Esophagus mucosa (tissue), 1 donor: Measurements from ENCODE around the gene CCDC7. TPM values are rescaled to one million over a fixed set of nuclear protein-coding genes. Genes with fewer than 3 reads are reported as not detected.
"Not testable (repeated sequence)": the region's sequence is repeated elsewhere in the genome, so short reads cannot be mapped to it uniquely, and the experiment has no call there.

ENCODE experiments used
- ATAC-seq: fragments of 200-7000 bp; cut with Tn5 transposase; one replicate; pipeline ENCODE4 v1.9.1; 2020
- total RNA-seq: library from RNA; stranded (reverse); gene quantifications from one replicate; pipeline ENCODE4 v1.2.4, GENCODE V29; 2023
- donor health status: DM: yes; HTN: yes; CAD: no.

Gene CCDC7
- total RNA-seq, 1 donor from 2014 or later, result 4.2 TPM

DNA sequence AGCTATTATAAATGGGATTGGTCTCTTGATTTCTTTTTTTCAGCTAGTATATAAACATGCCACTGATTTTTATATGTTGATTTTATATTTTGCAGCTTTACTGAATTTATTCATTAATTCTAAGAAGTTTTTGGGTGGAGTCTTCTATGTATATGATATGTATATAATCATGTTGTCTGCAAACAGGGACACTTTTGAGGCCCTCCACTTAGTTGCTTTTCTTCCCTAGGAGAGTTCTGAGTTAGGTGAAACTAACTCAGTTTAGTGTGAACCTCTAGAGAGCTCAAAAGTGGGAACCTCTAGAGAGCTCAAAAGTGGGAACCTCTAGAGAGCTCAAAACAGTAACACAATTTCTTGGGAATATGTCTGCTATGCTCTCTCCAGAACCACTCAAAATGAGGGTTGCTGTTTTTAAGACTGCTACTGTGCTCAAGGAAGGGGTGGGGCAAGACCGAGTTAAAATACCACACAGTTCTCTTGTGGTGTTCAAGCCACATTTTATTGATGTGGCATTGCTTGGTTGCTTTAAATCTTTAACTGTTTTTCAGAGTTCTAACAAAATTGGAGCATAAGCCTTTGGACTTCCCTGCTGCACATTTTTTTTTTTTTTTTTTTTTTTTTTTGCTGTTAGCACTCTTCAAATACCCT lies 13.2 kb downstream of the CCDC7 start:
- no peak for ATAC-seq

DNA sequence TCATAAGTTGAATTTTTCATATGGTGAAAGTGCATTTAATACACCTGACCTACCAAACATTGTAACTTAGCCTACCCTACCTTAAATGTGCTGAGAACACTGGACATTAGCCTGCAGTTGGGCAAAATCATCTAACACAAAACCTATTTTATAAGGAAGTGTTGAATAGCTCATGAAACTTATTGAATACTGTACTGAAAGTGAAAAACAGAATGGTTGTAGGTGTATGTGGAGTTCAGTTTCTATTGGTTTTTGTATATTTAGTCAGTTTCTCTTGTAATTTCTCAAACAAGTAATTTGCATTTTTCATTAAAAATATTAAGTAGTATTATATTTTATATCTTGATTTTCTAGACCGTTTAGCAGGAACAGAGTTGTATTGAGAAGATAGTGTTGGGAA lies 15.3 kb downstream of the CCDC7 start:
- ATAC-seq, result no peak

DNA sequence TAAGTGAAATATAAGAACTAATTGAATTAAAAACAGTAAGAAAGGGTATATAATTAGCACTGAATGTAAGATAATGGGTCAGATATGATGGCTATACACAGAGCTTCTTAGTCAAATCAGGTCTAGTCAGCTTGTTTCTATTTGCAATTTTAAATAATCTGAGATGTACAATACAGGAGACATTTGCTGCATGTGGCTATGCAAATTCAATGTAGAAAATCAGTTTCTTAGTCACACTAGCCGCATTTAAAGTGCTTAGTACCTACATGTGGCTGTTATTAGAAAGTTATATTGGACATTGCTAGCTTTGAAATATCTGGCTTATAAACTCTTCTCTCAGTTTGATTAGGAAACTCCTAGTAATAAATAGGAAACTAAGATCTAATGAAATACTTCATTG lies 25.3 kb downstream of the CCDC7 start:
- ATAC-seq, result no peak

DNA sequence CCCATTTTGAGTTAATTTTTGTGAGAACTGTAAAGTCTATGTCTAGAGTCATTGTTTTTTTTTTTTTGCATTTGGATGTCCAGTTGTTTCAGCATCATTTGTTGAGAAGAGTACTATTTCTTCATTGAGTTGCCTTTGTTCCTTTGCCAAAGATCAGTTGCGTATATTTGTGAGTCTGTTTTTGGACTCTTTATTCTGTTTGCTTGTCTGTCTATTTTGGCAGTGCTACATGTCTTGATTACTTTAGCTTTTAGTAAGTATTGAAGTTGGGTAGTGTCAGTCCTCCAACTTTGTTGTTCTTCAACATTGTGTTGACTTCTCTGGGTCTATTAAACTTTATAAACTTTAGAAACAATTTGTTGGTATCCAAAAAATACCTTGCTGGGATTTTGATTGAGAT lies 31.6 kb downstream of the CCDC7 start:
- no peak for ATAC-seq

DNA sequence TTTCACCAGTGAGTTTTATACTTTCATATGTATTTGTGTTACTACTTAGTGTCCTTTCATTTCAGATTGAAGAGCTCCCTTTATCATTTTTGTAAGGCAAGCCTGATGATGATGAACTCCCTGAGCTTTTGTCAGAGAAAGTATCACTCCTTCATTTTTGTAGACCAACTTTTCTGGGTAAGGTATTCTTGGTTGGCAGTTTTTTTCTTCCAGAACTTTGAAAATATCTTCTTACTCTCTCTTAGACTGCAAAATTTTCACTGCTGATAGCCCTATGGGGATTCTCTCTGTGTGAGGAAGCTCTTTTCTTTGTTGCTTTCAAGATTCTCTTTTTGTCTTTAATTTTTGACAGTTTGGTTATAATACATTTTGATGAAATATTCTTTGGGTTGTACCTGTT lies 35.7 kb downstream of the CCDC7 start:
- ATAC-seq, result no peak

DNA sequence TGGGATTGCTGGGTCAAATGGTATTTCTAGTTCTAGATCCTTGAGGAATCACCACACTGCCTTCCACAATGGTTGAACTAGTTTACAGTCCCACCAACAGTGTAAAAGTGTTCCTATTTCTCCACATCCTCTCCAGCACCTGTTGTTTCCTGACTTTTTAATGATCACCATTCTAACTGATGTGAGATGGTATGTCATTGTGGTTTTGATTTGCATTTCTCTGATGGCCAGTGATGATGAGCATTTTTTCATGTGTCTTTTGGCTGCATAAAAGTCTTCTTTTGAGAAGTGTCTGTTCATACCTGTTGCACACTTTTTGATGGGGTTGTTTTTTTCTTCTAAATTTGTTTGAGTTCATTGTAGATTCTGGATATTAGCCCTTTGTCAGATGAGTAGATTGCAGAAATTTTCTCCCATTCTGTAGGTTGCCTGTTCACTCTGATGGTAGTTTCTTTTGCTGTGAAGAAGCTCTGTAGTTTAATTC lies 37.1 kb downstream of the CCDC7 start:
- ATAC-seq, result not testable (repeated sequence)

DNA sequence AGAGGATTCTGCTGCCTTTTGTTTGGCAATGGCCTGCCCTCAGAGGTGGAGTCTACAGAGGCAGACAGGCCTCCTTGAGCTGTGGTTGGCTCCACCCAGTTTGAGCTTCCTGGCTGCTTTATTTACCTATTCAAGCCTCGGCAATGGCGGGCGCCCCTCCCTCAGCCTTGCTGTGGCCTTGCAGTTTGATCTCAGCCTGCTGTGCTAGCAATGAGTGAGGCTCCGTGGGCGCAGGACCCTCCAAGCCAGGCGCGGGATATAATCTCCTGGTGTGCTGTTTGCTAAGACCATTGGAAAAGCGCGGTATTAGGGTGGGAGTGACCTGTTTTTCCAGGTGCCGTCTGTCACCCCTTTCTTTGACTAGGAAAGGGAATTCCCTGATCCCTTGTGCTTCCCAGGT lies 42.1 kb downstream of the CCDC7 start:
- not testable (repeated sequence) for ATAC-seq

DNA sequence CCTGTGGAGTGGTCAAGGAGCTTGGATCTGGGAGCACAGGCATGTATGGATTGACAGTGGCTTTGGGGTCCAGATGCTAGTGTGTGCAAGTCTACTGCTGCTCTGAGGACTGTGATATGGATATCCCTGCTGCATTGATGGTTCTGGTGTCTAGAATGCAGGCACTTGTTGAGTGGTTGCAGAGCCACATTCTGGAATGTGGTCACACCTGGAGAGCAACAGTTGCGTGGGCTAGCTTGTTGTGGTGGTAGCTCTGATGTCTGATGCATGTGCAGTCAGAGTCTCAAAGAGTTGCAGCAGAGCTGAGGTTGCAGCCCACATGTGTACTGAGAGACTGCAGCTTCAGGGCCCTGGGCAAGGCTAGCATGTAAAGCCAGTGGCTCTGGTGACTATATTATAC lies 43.2 kb downstream of the CCDC7 start:
- ATAC-seq, result no peak

DNA sequence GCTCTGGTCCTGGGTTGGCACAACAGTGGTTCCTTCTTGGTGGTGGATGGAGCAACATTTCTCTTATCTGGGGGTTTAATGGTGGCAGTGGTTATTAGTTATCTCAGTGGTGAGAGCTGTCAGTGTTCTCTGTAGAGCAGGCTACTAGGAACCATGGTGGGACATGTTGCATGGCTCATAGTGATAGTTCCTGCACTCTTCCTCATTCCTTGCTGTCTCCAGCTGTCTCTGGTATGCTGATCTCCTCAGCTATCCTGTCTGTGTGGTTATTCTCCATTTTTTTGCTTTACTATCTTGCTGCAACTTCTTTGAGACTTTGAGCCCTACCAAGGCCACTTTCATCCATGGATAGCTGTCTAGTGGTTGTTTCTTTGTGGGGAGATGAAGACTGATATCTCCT lies 44.0 kb downstream of the CCDC7 start:
- no peak for ATAC-seq

DNA sequence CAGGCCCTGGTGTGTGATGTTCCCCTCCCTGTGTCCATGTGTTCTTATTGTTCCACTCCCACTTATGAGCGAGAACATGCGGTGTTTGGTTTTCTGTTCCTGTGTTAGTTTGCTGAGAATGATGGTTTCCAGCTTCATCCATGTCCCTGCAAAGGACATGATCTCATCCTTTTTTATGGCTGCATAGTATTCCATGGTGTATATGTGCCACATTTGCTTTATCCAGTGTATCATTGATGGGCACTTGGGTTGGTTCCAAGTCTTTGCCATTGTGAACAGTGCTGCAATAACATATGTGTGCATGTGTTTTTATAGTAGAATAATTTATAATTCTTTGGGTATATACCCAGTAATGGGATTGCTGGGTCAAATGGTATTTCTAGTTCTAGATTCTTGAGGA lies 48.6 kb downstream of the CCDC7 start:
- not testable (repeated sequence) for ATAC-seq

DNA sequence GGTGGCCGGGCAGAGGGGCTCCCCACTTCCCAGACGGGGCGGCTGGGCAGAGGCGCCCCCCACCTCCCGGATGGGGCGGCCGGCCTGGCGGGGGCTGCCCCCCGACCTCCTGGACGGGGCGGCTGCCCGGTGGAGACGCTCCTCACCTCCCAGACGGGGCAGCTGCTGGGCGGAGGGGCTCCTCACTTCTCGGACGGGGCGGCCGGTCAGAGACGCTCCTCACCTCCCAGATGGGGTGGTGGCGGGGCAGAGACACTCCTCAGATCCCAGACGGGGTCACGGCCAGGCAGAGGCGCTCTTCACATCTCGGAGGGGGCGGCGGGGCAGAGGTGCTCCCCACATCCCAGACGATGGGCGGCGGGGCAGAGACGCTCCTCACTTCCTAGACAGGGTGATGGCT lies 54.2 kb downstream of the CCDC7 start:
- not testable (repeated sequence) for ATAC-seq

DNA sequence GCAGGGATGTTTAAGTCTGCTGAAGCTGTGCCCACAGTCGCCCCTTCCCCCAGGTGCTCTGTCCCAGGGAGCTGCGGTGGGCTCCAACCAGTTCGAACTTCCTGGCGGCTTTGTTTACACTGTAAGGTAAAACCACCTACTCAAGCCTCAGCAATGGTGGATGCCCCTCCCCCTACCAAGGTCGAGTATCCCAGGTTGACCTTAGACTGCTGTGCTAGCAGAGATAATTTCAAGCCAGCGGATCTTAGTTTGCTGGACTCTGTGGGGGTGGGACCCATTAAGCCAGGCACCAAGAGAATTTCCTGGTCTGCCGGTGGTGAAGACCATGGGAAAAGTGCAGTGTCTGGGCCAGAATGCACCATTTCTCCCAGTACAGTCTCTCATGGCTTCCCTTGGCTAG lies 56.0 kb downstream of the CCDC7 start:
- no peak for ATAC-seq

DNA sequence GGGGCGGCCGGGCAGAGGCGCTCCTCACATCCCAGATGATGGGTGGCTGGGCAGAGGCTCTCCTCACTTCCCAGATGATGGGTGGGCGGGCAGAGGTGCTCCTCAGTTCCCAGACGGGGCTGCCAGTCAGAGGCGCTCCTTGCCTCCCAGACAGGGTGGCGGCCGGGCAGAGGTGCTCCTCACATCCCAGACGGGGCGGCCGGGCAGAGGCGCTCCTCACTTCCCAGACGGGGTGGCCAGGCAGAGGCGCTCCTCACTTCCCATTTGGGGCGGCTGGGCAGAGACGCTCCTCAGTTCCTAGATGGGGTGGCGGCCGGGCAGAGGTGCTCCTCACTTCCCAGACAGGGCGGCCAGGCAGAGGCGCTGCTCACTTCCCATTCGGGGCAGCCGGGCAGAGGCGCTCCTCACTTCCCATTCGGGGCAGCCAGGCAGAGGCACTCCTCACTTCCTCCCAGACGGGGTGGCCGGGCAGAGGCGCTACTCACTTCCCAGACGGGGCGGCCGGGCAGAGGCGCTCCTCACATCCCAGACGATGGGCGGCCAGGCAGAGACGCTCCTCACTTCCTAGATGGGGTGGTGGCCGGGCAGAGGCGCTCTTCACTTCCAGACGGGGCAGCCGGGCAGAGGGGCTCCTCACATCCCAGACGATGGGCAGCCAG lies 60.0 kb downstream of the CCDC7 start:
- ATAC-seq, result not testable (repeated sequence)

DNA sequence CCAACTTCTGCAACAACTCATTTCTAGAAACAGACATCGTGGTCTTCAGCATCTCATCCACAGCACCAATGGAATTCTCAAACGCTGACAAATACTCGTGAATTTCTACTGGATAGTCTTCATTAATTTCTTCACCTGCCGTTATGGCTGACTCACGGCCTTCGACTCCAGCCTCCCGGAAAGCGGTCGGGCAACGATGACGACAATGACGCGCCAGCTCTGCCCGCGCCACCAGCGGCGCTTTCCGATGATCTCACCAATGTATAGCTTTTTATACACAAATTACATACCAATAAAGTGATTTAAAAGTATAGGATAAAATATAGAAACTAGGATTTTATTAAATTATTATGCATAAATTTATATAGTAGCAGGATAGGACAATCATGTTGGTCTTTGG lies 65.7 kb downstream of the CCDC7 start:
- ATAC-seq, result no peak

DNA sequence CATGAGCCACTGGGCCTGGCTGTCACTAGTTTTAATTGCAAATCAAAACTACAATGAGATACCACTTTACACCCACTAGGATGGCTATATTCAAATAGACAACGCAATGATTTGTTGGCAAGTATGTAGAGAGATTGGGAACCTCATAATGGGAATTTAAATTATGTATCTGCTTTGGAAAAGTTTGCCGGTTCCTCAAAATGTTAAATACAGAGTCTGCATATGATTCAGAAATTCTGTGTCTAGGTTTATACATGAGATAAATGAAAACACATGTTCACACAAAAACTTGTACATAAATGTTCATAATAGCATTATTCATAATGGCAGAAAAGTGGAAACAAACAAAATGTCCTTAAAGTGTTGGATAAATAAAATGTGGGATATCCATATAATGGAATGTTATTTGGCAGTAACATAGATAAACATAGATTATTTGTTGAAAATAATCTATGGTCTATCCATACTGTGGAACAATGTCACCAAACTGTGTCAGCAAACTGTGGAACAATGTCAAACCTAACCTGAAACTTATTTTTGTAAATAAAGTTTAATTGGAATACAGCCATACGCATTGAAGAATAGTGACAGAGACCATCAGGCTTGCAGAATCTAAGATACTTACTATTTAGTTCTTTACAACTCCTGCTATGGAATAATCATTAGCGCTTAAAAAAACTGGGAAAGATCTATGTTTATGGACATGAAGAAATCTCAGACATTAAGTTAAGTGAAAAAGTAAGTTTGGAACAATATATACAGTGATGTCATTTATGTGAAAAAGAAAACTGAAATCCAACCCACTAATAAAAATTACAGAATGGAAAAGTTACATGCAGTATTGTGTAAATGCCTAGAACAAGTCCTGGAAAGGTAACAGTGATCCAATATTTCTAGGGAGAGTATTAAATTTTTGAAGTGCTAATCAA lies 70.9 kb downstream of the CCDC7 start:
- ATAC-seq, result no peak

DNA sequence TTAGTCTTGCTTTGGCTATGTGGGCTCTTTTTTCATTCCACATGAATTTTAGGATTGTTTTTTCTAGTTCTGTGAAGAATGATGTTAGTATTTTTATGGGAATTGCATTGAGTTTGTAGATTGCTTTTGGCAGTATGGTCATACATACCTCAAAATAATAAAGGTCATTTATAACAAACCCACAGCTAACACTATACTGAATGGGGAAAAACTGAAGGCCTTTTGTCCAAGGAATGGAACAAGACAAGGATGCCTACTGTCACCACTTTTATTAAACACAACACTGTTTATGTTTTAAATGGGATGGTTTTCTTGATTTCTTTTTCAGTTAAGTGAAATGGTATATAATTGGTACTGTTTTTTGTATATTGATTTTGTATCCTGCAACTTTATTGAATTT lies 84.3 kb downstream of the CCDC7 start:
- no peak for ATAC-seq

DNA sequence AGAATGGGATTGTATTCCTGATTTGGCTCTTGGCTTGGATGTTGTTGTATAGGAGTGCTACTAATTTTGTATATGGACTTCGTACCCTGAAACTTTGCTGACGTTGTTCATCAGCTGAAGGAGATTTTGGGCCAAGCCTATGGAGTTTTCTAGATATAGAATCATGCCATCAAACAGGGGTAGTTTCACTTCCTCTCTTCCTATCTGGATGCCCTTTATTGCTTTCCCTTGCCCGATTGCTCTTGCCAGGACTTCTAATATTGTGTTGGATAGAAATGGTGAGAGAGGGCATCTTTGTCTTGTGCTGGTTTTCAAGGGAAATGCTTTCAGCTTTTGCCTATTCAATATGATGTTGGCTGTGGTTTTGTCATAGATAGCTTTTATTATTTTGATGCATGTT lies 92.3 kb downstream of the CCDC7 start:
- no peak for ATAC-seq

DNA sequence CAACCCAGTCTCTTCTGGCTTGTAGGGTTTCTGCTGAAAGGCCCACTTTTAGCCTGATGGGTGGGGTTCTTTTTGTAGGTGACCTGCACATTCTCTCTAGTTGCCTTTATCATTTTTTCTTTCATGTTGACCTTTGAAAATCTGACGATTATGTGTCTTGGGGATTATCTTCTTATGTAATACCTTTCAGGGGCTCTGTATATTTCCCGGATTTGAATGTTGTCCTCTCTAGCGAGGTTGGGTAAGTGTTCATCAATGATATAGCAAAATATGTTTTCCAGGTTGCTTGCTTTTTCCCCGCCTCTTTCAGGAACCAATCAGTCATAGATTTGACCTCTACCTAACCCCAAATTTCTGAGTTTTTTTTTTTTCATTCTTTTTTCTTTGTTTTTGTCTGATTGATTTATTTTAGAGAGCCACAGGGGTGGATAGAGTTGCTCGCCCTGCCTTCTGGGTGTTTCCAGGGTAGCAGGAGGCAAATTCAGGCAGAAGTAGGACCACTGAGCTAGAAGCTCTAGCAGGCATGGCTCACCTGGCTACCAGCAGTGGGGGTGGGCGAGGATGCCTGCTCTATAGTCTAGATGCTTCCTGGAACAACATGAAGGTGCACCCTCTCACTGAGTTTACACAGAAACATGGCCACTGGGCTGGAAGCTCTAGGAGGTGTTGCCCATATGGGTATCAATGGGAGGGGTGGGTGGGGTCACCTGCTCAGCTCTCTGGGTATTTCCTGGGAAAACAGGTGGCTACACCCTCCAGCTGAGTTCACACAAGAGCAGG lies 94.9 kb downstream of the CCDC7 start:
- no peak for ATAC-seq

DNA sequence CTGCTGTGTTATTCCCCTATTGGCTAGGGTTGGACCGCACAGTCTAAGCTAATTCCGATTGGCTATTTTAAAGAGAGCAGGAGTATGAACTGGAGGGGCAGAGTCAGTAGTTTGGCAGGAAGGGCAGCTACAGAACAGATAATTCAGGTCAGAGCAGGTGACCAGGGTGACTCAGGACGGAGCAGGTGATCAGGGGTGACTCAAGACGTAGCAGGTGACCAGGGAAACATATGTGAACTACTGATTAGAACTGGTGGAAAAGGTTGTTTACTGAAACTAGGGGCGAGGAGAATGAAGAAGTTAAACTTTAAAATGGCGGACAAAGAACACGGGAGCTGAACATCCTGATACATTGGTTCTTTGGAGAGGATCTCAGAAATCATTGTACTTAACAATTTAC lies 102.3 kb downstream of the CCDC7 start:
- peak; percentile 51 for ATAC-seq

DNA sequence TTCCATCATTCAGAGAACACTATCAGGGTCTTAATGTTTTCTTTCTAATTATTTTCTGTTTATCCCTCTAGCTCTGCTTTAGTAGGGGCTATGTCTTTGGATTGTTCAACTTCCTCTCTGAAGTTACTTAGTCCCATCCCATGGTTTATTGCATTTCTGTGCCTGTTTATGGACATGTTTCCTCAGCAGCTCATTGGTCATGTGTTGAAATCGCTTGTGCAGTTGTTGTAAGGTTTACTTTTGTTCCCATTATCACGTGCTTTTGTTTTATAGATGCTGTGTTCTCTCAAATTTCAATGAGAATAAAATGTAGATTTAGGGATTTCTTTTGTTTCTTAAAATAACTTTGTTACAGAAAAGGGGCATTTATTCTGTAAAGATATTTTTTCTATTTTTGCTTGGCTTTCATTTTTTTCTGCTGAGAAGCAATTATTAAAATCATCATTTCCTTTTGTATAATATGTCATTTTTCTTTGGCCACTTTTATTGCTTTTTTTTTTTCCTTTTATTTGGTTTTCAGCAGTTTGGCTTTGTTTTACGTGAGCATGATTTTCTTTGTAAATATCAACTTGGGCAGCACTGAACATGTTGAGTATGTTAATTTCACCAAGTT lies 110.9 kb downstream of the CCDC7 start:
- no peak for ATAC-seq

DNA sequence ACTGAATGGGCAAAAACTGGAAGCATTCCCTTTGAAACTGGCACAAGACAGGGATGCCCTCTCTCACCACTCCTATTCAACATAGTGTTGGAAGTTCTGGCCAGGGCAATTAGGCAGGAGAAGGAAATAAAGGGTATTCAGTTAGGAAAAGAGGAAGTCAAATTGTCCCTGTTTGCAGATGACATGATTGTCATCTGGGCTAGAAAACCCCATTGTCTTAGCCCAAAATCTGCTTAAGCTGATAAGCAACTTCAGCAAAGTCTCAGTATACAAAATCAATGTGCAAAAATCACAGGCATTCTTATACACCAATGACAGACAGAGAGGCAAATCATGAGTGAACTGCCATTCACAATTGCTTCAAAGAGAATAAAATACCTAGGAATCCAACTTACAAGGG lies 116.8 kb downstream of the CCDC7 start:
- ATAC-seq, result not testable (repeated sequence)

DNA sequence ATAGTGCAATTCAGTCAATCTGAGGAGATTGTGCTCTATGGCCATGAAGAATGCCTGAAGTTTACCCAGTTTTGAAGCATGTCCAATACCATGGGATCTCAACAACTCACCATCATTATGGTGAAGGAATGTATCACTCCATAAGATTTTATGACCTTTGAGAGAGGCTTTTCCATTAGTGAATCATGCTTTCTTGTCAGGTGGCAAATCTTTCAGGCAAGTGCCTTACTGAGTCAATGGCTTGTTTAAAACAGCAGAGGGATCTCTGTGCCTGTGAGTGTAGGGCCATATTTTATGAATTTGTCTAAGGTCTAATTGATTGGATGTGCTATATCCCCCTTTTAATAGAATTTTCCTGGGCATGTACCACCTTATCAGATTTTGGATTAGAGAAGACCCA lies 131.5 kb downstream of the CCDC7 start:
- ATAC-seq, result no peak
